Epithelial cell of umbilical artery (primary cell): ENCODE measurements around the gene MATN1. TPM values are rescaled to one million over a fixed set of nuclear protein-coding genes. Genes with fewer than 3 reads are reported as not detected.

ENCODE experiments used
- total RNA-seq: library from RNA; depleted of rRNA; stranded (reverse); fragments of >200 nt; gene quantifications from 2 replicates; pipeline ENCODE4 v1.2.3, GENCODE V29; 2014

MATN1 gene, protein sequence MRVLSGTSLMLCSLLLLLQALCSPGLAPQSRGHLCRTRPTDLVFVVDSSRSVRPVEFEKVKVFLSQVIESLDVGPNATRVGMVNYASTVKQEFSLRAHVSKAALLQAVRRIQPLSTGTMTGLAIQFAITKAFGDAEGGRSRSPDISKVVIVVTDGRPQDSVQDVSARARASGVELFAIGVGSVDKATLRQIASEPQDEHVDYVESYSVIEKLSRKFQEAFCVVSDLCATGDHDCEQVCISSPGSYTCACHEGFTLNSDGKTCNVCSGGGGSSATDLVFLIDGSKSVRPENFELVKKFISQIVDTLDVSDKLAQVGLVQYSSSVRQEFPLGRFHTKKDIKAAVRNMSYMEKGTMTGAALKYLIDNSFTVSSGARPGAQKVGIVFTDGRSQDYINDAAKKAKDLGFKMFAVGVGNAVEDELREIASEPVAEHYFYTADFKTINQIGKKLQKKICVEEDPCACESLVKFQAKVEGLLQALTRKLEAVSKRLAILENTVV
- total RNA-seq: under 0.01 TPM in 1 of 2 replicates, not detected in the other

DNA sequence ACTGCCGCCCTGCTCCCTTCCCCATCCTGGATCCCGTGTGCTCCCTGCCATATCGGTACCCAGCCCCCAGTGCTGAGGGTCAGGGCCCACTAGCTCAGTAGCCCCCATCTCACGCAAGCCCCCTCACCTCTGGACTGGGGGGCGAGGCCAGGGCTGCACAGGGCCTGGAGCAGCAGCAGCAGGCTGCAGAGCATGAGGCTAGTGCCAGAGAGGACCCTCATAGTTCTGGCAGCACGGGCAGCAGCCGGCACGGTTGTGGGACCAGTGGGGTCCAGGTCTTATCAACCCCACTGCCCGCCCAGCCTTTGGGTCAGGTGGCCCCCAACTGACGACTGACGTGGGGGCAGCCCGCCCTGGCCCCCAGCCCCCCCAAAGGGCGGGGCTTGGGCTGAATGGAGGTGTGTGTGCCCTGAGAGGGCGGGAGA is at the start of gene MATN1:
TSS of gene MATN1 (minus strand) at position 255 of the 425 bp plus-strand sequence. CDS start at position 221, 34 bp downstream.

DNA sequence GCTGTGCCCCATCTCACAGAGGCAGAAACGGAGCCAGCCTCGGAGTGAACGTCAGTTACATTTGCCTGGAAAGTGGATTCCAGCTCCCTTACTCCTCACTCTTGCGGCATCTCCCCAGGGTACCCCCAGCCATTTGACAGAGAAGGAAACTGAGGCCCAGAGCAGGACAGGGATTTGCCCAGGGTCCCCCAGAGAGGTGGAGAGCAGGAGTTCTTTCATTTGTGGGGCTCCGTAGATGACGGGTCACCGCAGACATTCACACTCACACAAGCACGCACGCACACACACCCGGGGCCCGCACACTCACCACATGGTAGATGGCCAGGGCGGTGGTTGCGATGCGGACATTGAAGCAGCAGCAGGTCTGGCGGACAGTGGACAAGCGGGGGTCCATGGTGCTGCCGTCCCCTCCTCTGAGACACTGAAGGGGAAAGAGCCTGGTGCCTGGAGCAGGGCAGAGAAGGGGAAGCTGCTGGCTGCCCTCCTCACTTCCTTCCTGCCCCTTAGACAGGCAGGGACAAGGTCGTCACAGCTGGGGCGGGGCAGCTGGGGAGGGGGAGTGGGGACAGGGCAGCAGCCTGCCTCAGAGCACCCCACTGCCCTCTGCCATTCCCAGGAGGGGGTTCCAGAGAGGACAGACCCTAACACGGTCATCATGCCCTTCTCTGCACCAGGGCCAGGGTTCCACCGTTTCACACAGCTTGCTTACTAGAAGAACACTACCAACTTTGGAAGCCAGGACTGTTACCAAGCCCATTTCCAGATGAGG is 34.2 kb upstream of the MATN1 start, which contains the start of gene LAPTM5:
TSS of gene LAPTM5 (minus strand) at position 423 of the 769 bp plus-strand sequence. CDS start at position 394, 29 bp downstream.

Other genes with a start within 250 kb of the MATN1 start
- gene LAPTM5, start 34.2 kb upstream of the MATN1 start, total RNA-seq: 4.1 and 9.7 TPM in 2 replicates
- gene SDC3, start 185.2 kb upstream of the MATN1 start, total RNA-seq: 4.5 and 5.2 TPM in 2 replicates